HCT116 (cell line): ENCODE results near the gene MAST4. TPM values are rescaled to one million over a fixed set of nuclear protein-coding genes. Genes with fewer than 3 reads are reported as not detected.

Source experiments
- ATAC-seq: fragments of 200-7000 bp; cut with Tn5 transposase; 2 replicates; pipeline ENCODE4 v1.9.1; 2020; ENCODE audit warnings: mild to moderate bottlenecking, moderate library complexity
- BruUV-seq: library from RNA; stranded (reverse); fragments of 400-500 nt; replicated peaks from 2 replicates; lab custom pipeline; 2021; lab: Mats Ljungman, UMichigan
- CTCF ChIA-PET: fragments of 300-600 bp; sonication (Branson Sonifier 250); formaldehyde crosslinking; loops from one replicate; lab custom pipeline; 2021; ENCODE audit warnings: antibody characterized with exemption; lab: Charles Lee
- POLR2A ChIA-PET: fragments of 300-600, 350-600 bp; sonication (Branson Sonifier 250); formaldehyde crosslinking; loops from one replicate; lab custom pipeline; 2021; ENCODE audit warnings: antibody characterized with exemption; lab: Charles Lee
- RAD21 ChIA-PET, 2 experiments: fragments of 300-600 bp; sonication (Branson Sonifier 250); formaldehyde crosslinking; loops; one replicate each; lab custom pipeline; 2023; ENCODE audit warnings: low total read pairs in 2 of 2; ENCODE audit not compliant: uncharacterized antibody in 2 of 2, unreplicated experiment in 2 of 2, low non-redundant PET in 1 of 2; lab: Charles Lee
- DNase-seq: peaks from one replicate; pipeline ENCODE4 v3.0.0-alpha.2; 2010; ENCODE audit warnings: low read depth, low spot score
- H2AFZ ChIP-seq: fragments of 200-600 bp; shearing (Covaris generic), sonication (generic); 2 replicates; pipeline ENCODE4 v1.6.1; 2017; ENCODE audit warnings: low read depth, mixed run types, mixed read lengths, antibody characterized with exemption, low read length; ENCODE audit not compliant: poor library complexity, severe bottlenecking
- H3K27ac ChIP-seq: 2 replicates; pipeline ENCODE4 v1.5.1; 2012; ENCODE audit warnings: low read depth, low read length
- H3K27me3 ChIP-seq: fragments of 200-600 bp; sonication (generic); 2 replicates; pipeline ENCODE4 v1.6.1; 2016; ENCODE audit warnings: mixed run types, low read length, mixed read lengths; ENCODE audit not compliant: insufficient read depth
- H3K36me3 ChIP-seq, 2 experiments: fragments of 200-500 bp in 1 of 2; fragments of 200-600 bp in 1 of 2; sonication (Bioruptor generic) in 1 of 2; sonication (generic) in 1 of 2; 2 replicates each; pipeline versions ENCODE4 v1.5.1 to v1.6.1; 2014 to 2016; ENCODE audit warnings: low read length in 2 of 2, inconsistent platforms in 1 of 2, mixed read lengths in 1 of 2, mixed run types in 1 of 2; ENCODE audit not compliant: insufficient read depth in 2 of 2, control insufficient read depth in 1 of 2
- H3K4me1 ChIP-seq, 2 experiments: fragments of 200-600 bp in 1 of 2; sonication (generic) in 1 of 2; 2 replicates each; pipeline versions ENCODE4 v1.5.1 to v1.6.1; 2012 to 2017; ENCODE audit warnings: low read length in 2 of 2, inconsistent platforms in 1 of 2, mild to moderate bottlenecking in 1 of 2, mixed read lengths in 1 of 2, mixed run types in 1 of 2, moderate library complexity in 1 of 2; ENCODE audit not compliant: insufficient read depth in 2 of 2, control insufficient read depth in 1 of 2
- H3K4me2 ChIP-seq: fragments of 200-600 bp; sonication (generic); 2 replicates; pipeline ENCODE4 v1.6.1; 2017; ENCODE audit warnings: mixed run types, low read length, mixed read lengths
- H3K4me3 ChIP-seq, 2 experiments: fragments of 200-600 bp in 1 of 2; sonication (generic) in 1 of 2; replicated peaks in 1 of 2; 2 replicates each; pipeline ENCODE4 v1.5.1; 2011 to 2016; ENCODE audit warnings: low read length in 2 of 2, control low read depth in 1 of 2, low read depth in 1 of 2, mild to moderate bottlenecking in 1 of 2, mixed read lengths in 1 of 2, mixed run types in 1 of 2
- H3K79me2 ChIP-seq: fragments of 200-600 bp; sonication (generic); 2 replicates; pipeline ENCODE4 v1.6.1; 2017; ENCODE audit warnings: mild to moderate bottlenecking, mixed run types, low read length, moderate library complexity, mixed read lengths; ENCODE audit not compliant: insufficient read depth
- H3K9ac ChIP-seq: fragments of 200-600 bp; sonication (generic); 2 replicates; pipeline ENCODE4 v1.6.1; 2016; ENCODE audit warnings: low read length, mixed read lengths
- H3K9me2 ChIP-seq: fragments of 200-600 bp; sonication (generic), shearing (Covaris generic); 2 replicates; pipeline ENCODE4 v1.6.1; 2017; ENCODE audit warnings: mixed run types, mild to moderate bottlenecking, moderate library complexity; ENCODE audit not compliant: insufficient read depth
- H3K9me3 ChIP-seq, 2 experiments: fragments of 200-500 bp in 1 of 2; fragments of 200-600 bp in 1 of 2; sonication (Bioruptor generic) in 1 of 2; sonication (generic) in 1 of 2; 2 replicates each; pipeline ENCODE4 v1.6.1; 2014 to 2017; ENCODE audit warnings: low read length in 2 of 2, mixed read lengths in 2 of 2, inconsistent platforms in 1 of 2, low read depth in 1 of 2, mild to moderate bottlenecking in 1 of 2, mixed run types in 1 of 2, moderate library complexity in 1 of 2; ENCODE audit not compliant: control insufficient read depth in 1 of 2, insufficient read depth in 1 of 2
- H4K20me1 ChIP-seq: fragments of 200-600 bp; sonication (generic), shearing (Covaris generic); 2 replicates; pipeline ENCODE4 v1.6.1; 2017; ENCODE audit warnings: mixed run types, mild to moderate bottlenecking, moderate library complexity; ENCODE audit not compliant: insufficient read depth
- EGR1 ChIP-seq: IDR thresholded peaks from 2 replicates; pipeline ENCODE4 v1.6.1; 2012; ENCODE audit warnings: low read depth
- ELF1 ChIP-seq: IDR thresholded peaks from 2 replicates; pipeline ENCODE4 v1.6.1; 2012; ENCODE audit warnings: low read depth, borderline replicate concordance
- POLR2A ChIP-seq: IDR thresholded peaks from 2 replicates; pipeline ENCODE4 v1.7.0; 2011; ENCODE audit warnings: borderline replicate concordance; ENCODE audit not compliant: insufficient read depth, insufficient read length; ENCODE audit errors: extremely low read depth
- POLR2AphosphoS5 ChIP-seq: IDR thresholded peaks from 2 replicates; pipeline ENCODE4 v1.6.1; 2011; ENCODE audit warnings: mild to moderate bottlenecking, low read depth, low read length, moderate library complexity
- RAD21 ChIP-seq: IDR thresholded peaks from 2 replicates; pipeline ENCODE4 v1.6.1; 2012; ENCODE audit warnings: low read depth, mild to moderate bottlenecking
- SIN3A ChIP-seq: IDR thresholded peaks from 2 replicates; pipeline ENCODE4 v1.6.1; 2012; ENCODE audit warnings: low read depth
- SP1 ChIP-seq: IDR thresholded peaks from 2 replicates; pipeline ENCODE4 v1.6.1; 2012; ENCODE audit warnings: low read depth
- SRF ChIP-seq: IDR thresholded peaks from 2 replicates; pipeline ENCODE4 v1.6.1; 2012; ENCODE audit warnings: low read depth
- TCF7L2 ChIP-seq: IDR thresholded peaks from 2 replicates; pipeline ENCODE4 v1.7.0; 2011; ENCODE audit warnings: borderline replicate concordance, inconsistent platforms; ENCODE audit not compliant: insufficient read depth, insufficient read length; ENCODE audit errors: extremely low read depth
- YY1 ChIP-seq: IDR thresholded peaks from 2 replicates; pipeline ENCODE4 v1.6.1; 2011; ENCODE audit warnings: low read length, low read depth, moderate library complexity, mild to moderate bottlenecking; ENCODE audit not compliant: insufficient replicate concordance; ENCODE audit errors: extremely low read depth
- ZFX ChIP-seq: fragments of 450-650 bp; IDR thresholded peaks from 2 replicates; pipeline ENCODE4 v1.6.1; 2017
- intact Hi-C: fragments of 100-400 bp; cut with micrococcal nuclease; formaldehyde crosslinking; loops from 2 replicates; pipeline ENCODE4 v1.10.0; 2022
- total RNA-seq: library from RNA; stranded (reverse); gene quantifications from one replicate; pipeline ENCODE4 v1.2.1, GENCODE V29; 2021; ENCODE audit not compliant: unreplicated experiment
- TF ChIP-seq, protein P1 (sequence below): IDR thresholded peaks from 2 replicates; pipeline ENCODE4 v1.6.1; 2012
- TF ChIP-seq, protein P2 (sequence below): IDR thresholded peaks from 2 replicates; pipeline ENCODE4 v1.6.1; 2011; ENCODE audit warnings: mild to moderate bottlenecking, low read length, moderate library complexity; ENCODE audit not compliant: insufficient replicate concordance; ENCODE audit errors: extremely low read depth
- TF ChIP-seq, protein P3 (sequence below): IDR thresholded peaks from 2 replicates; pipeline ENCODE4 v1.6.1; 2012; ENCODE audit warnings: low read depth

MAST4 gene
- total RNA-seq, 1 experiment from 2014 or later, result 1.1 TPM

DNA sequence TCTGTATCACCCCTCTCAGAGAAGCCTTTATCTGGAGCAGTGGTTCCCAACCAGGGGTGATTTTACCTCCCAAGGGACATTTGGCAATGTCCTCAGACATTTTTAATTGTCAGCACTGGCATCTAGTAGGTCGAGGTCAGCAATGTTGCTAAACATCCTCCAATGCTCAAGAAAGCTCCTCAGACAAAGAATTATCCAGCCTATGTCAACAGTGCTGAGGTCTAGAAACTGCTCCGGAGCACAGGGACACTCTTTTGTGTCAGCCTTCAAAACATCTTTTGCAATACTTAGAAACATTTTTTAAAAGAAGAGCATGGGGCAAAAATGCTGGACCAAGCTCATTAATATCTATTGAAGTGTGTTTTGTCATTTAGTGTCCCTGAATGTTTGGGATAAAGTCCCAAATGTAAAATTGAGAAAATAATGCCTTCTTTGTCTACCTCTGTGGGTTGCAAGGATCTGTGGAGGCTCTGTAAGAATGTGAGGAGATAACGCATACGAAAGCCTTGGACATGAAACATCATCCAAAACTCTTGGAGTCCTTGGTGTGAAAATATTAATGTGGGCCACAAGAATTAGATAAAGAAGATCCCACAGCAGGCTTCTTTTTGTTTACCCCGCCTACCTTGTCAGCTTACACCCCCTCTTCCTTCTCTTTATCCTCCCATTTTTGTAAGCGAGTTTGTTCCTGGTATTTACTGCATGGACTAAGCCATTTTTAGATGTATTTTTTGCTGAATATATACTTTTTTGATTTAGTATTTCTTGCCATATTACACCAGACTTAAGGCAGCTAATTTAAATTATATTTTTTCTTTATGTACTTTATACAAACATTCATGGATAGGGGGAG, 406.9 kb downstream of the MAST4 start:
- peak overlapping the region; percentile 68 for H2AFZ ChIP-seq
- no peaks in the 10 kb centered on the region for H3K9me3 ChIP-seq
- no peak overlapping the region for H3K9ac ChIP-seq
- no peaks in the 10 kb centered on the region for H4K20me1 ChIP-seq
- H3K4me2 ChIP-seq, result peak overlapping the region; percentile 83
- BruUV-seq, result no TSS peak
- RAD21 ChIA-PET, result no interaction called here
- H3K4me3 ChIP-seq, result peak overlapping the region; percentile 34 to 53; a peak in 2 of 4 replicates
- TF ChIP-seq YY1 (no peak), SRF (no peak), RAD21 (no peak)
- TF ChIP-seq, all 23 proteins: peak for 0
- POLR2A ChIA-PET, result no interaction called here
- DNase-seq (no peak), ATAC-seq (no peak)
- H3K36me3 ChIP-seq, result no peaks in the 10 kb centered on the region
- peaks cover 4 to 17% of the 10 kb centered on the region in 2 experiments for H3K4me1 ChIP-seq
- intact Hi-C loops, result loop anchor here (5.0 kb wide), 1 partner anchor 204 kb away; no protein-coding TSS in a partner anchor
- H3K9me2 ChIP-seq, result no peaks in the 10 kb centered on the region
- no peak overlapping the region for H3K27ac ChIP-seq
- CTCF ChIA-PET, result no interaction called here
- H3K79me2 ChIP-seq, result no peaks in the 10 kb centered on the region
- H3K27me3 ChIP-seq, result peaks cover 65% of the 10 kb centered on the region

DNA sequence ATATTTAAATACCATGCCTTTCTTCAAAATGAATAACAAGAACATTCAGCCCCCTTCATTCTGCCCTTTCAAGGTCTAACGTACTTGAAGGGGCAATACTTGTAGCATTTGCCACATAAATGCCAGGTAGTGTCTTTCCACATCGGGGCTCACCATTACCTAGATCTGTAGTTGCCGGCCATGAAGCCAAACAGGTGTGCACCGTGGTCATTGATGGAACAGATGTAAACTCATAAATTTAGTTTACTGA, 407.4 kb downstream of the MAST4 start:
- CTCF ChIA-PET, result no interaction called here
- Histone ChIP-seq H3K4me3 (peak overlapping the region; percentile 34 to 53), H3K9me3 (no peaks in the 10 kb centered on the region), H3K27me3 (peaks cover 62% of the 10 kb centered on the region), H3K27ac (no peak overlapping the region; the same call in 1 of the 2 replicates), H3K79me2 (no peaks in the 10 kb centered on the region), H3K36me3 (no peaks in the 10 kb centered on the region), H3K9me2 (no peaks in the 10 kb centered on the region), H4K20me1 (no peaks in the 10 kb centered on the region), H3K4me2 (peak overlapping the region; percentile 83), H3K4me1 (peaks cover 4 to 17% of the 10 kb centered on the region in 2 experiments), H3K9ac (no peak overlapping the region), H2AFZ (peak overlapping the region; percentile 68)
- ATAC-seq (no peak), DNase-seq (no peak)
- intact Hi-C loops, result loop anchor here (5.0 kb wide), 1 partner anchor 204 kb away; no protein-coding TSS in a partner anchor
- BruUV-seq, result no TSS peak
- POLR2A ChIA-PET, result no interaction called here
- RAD21 ChIA-PET, result no interaction called here
- TF ChIP-seq ELF1, result no peak
- TF ChIP-seq, protein P1, sequence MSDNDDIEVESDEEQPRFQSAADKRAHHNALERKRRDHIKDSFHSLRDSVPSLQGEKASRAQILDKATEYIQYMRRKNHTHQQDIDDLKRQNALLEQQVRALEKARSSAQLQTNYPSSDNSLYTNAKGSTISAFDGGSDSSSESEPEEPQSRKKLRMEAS, result no peak
- TF ChIP-seq EGR1, result no peak
- no peak for TF ChIP-seq YY1
- TF ChIP-seq SP1, result no peak
- no peak for TF ChIP-seq SRF
- TF ChIP-seq SIN3A, result no peak
- TF ChIP-seq, protein P2, sequence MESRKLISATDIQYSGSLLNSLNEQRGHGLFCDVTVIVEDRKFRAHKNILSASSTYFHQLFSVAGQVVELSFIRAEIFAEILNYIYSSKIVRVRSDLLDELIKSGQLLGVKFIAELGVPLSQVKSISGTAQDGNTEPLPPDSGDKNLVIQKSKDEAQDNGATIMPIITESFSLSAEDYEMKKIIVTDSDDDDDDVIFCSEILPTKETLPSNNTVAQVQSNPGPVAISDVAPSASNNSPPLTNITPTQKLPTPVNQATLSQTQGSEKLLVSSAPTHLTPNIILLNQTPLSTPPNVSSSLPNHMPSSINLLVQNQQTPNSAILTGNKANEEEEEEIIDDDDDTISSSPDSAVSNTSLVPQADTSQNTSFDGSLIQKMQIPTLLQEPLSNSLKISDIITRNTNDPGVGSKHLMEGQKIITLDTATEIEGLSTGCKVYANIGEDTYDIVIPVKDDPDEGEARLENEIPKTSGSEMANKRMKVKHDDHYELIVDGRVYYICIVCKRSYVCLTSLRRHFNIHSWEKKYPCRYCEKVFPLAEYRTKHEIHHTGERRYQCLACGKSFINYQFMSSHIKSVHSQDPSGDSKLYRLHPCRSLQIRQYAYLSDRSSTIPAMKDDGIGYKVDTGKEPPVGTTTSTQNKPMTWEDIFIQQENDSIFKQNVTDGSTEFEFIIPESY, result no peak
- no peak for TF ChIP-seq POLR2AphosphoS5
- no peak for TF ChIP-seq ZFX
- TF ChIP-seq POLR2A, result no peak
- TF ChIP-seq, protein P3, sequence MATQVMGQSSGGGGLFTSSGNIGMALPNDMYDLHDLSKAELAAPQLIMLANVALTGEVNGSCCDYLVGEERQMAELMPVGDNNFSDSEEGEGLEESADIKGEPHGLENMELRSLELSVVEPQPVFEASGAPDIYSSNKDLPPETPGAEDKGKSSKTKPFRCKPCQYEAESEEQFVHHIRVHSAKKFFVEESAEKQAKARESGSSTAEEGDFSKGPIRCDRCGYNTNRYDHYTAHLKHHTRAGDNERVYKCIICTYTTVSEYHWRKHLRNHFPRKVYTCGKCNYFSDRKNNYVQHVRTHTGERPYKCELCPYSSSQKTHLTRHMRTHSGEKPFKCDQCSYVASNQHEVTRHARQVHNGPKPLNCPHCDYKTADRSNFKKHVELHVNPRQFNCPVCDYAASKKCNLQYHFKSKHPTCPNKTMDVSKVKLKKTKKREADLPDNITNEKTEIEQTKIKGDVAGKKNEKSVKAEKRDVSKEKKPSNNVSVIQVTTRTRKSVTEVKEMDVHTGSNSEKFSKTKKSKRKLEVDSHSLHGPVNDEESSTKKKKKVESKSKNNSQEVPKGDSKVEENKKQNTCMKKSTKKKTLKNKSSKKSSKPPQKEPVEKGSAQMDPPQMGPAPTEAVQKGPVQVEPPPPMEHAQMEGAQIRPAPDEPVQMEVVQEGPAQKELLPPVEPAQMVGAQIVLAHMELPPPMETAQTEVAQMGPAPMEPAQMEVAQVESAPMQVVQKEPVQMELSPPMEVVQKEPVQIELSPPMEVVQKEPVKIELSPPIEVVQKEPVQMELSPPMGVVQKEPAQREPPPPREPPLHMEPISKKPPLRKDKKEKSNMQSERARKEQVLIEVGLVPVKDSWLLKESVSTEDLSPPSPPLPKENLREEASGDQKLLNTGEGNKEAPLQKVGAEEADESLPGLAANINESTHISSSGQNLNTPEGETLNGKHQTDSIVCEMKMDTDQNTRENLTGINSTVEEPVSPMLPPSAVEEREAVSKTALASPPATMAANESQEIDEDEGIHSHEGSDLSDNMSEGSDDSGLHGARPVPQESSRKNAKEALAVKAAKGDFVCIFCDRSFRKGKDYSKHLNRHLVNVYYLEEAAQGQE, result no peak
- no peak for TF ChIP-seq TCF7L2
